NB4 (cell line): Measurements from ENCODE around the gene SMURF2.

ENCODE experiments used
- MYC ChIP-seq: IDR thresholded peaks from 2 replicates; pipeline ENCODE4 v1.6.1; 2011; ENCODE audit warnings: low read depth, low read length
- POLR2A ChIP-seq: IDR thresholded peaks from 2 replicates; pipeline ENCODE4 v1.6.1; 2011; ENCODE audit warnings: mild to moderate bottlenecking; ENCODE audit not compliant: insufficient read length; ENCODE audit errors: extremely low read depth
- TF ChIP-seq, protein P1 (sequence below): IDR thresholded peaks from one replicate; pipeline ENCODE4 v1.5.1; 2012; ENCODE audit warnings: low read depth, low read length
- TF ChIP-seq, protein P2 (sequence below): IDR thresholded peaks from 2 replicates; pipeline ENCODE4 v1.6.1; 2011; ENCODE audit warnings: low read depth, low read length

DNA sequence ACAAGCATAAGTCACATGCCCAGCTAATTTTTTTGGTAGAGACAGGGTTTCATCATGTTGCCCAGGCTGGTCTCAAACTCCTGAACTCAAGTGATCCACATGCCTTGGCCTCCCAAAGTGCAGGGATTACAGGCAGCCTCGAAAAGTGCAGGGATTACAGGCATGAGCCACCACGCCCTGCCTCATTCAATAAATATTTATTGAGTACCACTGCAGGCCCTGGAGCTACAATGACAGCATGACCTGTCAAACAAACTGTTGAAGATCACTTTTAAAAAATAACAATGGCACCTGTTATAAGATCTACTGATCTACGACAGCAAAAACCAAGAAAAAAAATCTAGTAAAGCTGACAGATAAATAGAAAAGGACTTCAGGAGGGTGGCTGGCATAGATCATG lies 79.1 kb downstream of the SMURF2 start:
- TF ChIP-seq, protein P1, sequence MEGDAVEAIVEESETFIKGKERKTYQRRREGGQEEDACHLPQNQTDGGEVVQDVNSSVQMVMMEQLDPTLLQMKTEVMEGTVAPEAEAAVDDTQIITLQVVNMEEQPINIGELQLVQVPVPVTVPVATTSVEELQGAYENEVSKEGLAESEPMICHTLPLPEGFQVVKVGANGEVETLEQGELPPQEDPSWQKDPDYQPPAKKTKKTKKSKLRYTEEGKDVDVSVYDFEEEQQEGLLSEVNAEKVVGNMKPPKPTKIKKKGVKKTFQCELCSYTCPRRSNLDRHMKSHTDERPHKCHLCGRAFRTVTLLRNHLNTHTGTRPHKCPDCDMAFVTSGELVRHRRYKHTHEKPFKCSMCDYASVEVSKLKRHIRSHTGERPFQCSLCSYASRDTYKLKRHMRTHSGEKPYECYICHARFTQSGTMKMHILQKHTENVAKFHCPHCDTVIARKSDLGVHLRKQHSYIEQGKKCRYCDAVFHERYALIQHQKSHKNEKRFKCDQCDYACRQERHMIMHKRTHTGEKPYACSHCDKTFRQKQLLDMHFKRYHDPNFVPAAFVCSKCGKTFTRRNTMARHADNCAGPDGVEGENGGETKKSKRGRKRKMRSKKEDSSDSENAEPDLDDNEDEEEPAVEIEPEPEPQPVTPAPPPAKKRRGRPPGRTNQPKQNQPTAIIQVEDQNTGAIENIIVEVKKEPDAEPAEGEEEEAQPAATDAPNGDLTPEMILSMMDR, result no peak
- no peak for TF ChIP-seq POLR2A
- no peak for TF ChIP-seq MYC
- TF ChIP-seq, protein P2, sequence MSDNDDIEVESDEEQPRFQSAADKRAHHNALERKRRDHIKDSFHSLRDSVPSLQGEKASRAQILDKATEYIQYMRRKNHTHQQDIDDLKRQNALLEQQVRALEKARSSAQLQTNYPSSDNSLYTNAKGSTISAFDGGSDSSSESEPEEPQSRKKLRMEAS, result no peak
